WI38 (cell line): ENCODE results near the gene PCNT.
"Not testable (repeated sequence)": the region's sequence is repeated elsewhere in the genome, so short reads cannot be mapped to it uniquely, and the experiment has no call there.

Experiments
- H3K4me3 ChIP-seq: 2 replicates; pipeline ENCODE4 v1.5.1; 2011; ENCODE audit warnings: low read depth, mild to moderate bottlenecking, control low read depth, low read length
- TF ChIP-seq, protein P1 (sequence below): IDR thresholded peaks from 2 replicates; pipeline ENCODE4 v1.5.1; 2012; ENCODE audit warnings: low read depth, mild to moderate bottlenecking, control low read depth, low read length

The PCNT gene

GRCh38 chr21:46459356-46460112, 135.6 kb downstream of the PCNT start:
- TF ChIP-seq, protein P1, sequence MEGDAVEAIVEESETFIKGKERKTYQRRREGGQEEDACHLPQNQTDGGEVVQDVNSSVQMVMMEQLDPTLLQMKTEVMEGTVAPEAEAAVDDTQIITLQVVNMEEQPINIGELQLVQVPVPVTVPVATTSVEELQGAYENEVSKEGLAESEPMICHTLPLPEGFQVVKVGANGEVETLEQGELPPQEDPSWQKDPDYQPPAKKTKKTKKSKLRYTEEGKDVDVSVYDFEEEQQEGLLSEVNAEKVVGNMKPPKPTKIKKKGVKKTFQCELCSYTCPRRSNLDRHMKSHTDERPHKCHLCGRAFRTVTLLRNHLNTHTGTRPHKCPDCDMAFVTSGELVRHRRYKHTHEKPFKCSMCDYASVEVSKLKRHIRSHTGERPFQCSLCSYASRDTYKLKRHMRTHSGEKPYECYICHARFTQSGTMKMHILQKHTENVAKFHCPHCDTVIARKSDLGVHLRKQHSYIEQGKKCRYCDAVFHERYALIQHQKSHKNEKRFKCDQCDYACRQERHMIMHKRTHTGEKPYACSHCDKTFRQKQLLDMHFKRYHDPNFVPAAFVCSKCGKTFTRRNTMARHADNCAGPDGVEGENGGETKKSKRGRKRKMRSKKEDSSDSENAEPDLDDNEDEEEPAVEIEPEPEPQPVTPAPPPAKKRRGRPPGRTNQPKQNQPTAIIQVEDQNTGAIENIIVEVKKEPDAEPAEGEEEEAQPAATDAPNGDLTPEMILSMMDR, result no peak
- H3K4me3 ChIP-seq, result peak overlapping the region; percentile 82

DNA sequence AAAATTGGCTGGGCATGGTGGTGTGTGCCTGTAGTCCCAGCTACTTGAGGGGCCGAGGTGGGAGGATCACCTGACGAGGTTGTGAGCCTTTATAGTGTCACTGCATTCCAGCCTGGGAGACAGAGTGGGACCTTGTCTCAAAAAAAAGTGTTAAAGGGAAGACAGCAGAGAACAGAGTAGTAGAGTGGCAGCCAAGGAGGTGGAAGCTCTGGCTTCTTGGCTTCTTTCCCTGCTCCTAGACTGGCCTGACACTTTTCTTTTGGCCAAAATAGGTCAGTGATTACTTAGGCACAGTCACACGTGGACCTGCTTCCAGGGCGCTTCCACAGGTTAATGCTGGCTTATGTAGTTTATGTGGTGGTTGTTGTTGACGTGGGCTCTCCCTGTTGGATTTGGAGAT, 138.0 kb downstream of the PCNT start:
- TF ChIP-seq, protein P1, result no peak
- no peak overlapping the region for H3K4me3 ChIP-seq

DNA sequence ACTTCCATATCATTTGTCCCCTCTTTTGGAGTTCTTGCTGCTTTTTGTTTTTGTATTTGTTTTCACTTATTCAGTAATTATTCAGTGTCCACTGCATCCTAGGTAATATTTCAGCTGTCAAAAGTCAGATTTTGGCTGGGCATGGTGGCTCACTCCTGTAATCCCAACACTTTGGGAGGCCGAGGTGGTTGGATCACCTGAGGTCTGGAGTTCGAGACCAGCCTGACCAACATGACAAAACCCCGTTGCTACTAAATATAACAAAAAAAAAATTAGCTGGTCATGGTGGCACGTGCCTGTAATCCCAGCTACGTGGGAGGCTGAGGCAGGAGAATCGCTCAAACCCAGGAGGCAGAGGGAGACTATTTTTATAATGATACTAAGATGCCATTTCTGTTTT, 141.2 kb downstream of the PCNT start:
- not testable (repeated sequence) for H3K4me3 ChIP-seq

DNA sequence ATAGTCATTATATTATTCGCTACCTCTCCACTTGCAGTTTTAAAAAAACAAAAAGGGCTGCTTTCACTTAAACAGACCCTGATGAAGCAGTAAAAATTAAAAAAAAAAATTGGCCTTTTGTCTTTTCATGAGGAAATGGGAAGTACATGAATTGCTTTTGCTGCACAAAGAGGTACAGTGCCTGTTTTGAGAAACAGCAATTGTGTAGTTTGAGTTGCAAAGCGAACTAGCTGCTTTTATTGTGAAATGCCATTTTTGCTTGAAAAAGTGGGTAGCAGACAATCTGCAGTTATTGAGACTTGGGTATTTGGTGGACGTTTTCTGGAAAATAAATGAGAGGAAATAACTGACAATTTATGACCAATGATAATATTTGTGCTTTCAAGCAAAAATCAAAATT, 141.7 kb downstream of the PCNT start:
- no peak overlapping the region for H3K4me3 ChIP-seq
- TF ChIP-seq, protein P1, result no peak

DNA sequence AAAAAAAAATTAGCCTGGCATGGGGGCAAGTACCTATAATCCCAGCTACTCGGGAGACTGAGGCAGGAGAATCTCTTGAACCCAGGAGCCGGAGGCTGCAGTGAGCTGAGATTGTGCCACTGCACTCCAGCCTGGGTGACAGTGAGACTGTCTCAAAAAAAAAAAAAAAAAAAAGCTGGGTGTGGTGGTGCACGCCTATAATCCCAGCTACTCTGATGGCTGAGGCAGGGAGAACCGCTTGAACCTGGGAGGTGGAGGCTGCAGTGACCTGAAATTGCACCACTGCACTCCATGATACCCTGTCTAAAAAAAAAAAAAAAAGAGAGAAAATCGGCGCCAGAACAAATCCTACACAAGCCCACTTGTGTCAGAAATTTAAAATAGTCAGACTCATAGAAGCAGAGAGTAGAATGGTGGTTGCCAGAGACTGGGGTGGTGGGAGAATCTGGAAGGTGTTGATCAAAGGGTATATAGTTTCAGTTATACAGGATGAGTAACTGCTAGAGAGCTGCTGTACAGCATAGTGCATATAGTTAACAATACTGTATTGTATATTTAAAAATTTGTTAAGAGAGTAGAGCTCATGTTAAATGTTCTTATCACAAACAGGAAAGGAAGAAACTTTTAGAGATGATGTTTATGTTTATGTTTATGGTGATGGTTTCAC, 144.3 kb downstream of the PCNT start:
- TF ChIP-seq, protein P1, result no peak
- H3K4me3 ChIP-seq, result no peak overlapping the region

DNA sequence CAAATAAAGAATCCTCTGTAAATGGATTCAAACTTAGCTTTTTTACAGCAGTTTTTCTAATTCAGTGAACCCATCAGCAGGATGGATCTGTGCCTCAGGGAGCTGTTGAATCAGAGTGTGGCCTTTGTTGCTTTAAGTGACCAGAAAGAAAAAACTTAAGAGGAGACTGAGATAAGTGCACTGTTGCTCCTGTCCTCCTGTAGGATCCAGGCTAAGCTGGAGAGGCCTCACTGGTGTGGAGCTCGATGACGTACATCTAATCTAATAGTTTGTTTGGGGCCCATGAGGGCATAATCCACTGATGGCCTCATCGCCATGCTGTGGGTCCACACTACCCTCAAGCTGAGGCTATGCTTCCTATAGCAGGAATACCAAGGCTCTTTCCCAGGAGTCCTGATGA, 145.3 kb downstream of the PCNT start:
- TF ChIP-seq, protein P1, result no peak
- no peak overlapping the region for H3K4me3 ChIP-seq

GRCh38 chr21:46471514-46471913, 147.6 kb downstream of the PCNT start:
- TF ChIP-seq, protein P1, result no peak

More at GRCh38 chr21:46471514-46471913, 147.6 kb downstream of the PCNT start:
- no peak overlapping the region for H3K4me3 ChIP-seq
